ENCODE results near the gene UBE2Z. TPM values are rescaled to one million over a fixed set of nuclear protein-coding genes. Genes with fewer than 3 reads are reported as not detected.
"Not testable (repeated sequence)": the region's sequence is repeated elsewhere in the genome, so short reads cannot be mapped to it uniquely, and the experiment has no call there.

UBE2Z gene
- total and polyA plus RNA-seq, 2 experiments from 2014 or later: 85.6 to 124 TPM

DNA sequence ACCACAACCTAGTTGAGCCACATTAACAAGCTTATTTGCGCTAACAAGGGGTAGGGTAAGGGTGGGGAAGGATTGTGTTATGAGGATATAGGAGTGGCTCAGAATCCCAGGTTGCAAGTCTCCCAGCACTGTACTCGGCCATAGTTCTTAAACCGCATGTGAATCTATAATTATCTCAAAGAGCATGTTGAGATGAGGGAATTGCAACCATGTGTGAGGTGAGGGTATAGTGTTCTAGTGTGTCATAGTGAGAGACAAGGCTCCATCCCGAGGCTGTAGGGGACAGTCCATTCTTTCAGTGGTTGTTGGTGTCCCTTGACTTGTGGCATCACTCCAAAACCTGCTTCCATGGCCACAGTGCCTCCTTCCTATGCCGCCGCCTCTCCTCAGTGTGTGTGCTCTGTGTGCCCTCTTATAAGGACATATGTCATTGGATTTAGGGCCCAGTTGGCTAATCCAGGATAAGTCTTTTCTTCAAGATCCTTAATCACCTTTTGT lies 38.3 kb upstream of the UBE2Z start:
- Histone ChIP-seq H3K4me3 (no peak overlapping the region), H3K36me3 (ENCODE audit: low read depth) (peaks cover 2% of the 10 kb centered on the region; the same call in 1 of the 2 replicates), H3K9ac (no peak overlapping the region), H3K9me2 (ENCODE audit: insufficient read depth) (no peaks in the 10 kb centered on the region), H3F3A (ENCODE audit: insufficient read depth) (peaks cover 12% of the 10 kb centered on the region; the same call in 1 of the 2 replicates), H3K79me2 (ENCODE audit: insufficient read depth) (no peaks in the 10 kb centered on the region), H3K27ac (no peak overlapping the region), H4K20me1 (ENCODE audit: insufficient read depth) (no peaks in the 10 kb centered on the region), H2AFZ (no peak overlapping the region), H3K4me1 (ENCODE audit: insufficient read depth) (no peaks in the 10 kb centered on the region), H3K27me3 (replicated peaks; ENCODE audit: insufficient read depth) (no peaks in the 10 kb centered on the region), H3K4me2 (ENCODE audit: unreplicated experiment) (no peak overlapping the region), H3K9me3 (ENCODE audit: low read depth) (no peaks in the 10 kb centered on the region)
- 59 to 63% methylated on average over 6 of the region's 6 CpGs for WGBS, 2 experiments (ENCODE audit: low coverage in 1 of 2, low lambda C conversion rate in 2 of 2, missing lambda C conversion rate in 2 of 2)
- TF ChIP-seq EZH2 (IDR thresholded peaks at IDR 0.05; ENCODE audit: insufficient read depth, poor library complexity, severe bottlenecking): no peak
- TF ChIP-seq EZH2phosphoT487 (IDR thresholded peaks at IDR 0.05; ENCODE audit: insufficient read depth, low read depth): no peak
- no peak for DNase-seq
- in situ Hi-C loops (cut with MboI): loop anchor here (10.0 kb wide), 1 partner anchor 195 kb away; no protein-coding TSS in a partner anchor

DNA sequence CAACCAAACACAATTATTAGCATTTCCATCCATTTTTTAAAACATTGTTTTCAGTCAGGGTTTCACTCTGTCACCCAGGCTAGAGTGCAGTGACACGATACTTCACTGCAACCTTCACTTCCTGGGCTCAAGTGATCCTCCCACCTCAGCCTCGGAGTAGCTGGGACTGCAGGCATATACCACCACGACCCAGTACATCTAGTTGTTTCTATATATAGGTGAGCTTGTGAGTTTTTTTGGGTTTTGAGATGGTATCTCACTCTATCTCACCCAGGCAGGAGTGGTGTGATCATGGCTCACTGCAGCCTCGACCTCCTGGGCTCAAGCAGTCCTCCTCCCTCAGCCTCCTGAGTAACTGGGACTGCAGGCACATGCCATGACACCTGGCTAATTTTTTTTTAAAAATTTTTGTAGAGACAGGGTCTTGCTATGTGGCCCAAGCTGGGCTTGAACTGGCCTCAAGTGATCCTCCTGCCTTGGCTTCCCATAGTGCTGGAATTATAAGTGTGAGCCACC lies 37.1 kb upstream of the UBE2Z start:
- Histone ChIP-seq H3F3A (ENCODE audit: insufficient read depth) (peaks cover 12% of the 10 kb centered on the region; the same call in 1 of the 2 replicates), H3K9me2 (ENCODE audit: insufficient read depth) (no peaks in the 10 kb centered on the region), H3K79me2 (ENCODE audit: insufficient read depth) (no peaks in the 10 kb centered on the region), H2AFZ (no peak overlapping the region), H3K9me3 (ENCODE audit: low read depth) (no peaks in the 10 kb centered on the region), H3K4me3 (no peak overlapping the region), H3K36me3 (ENCODE audit: low read depth) (no peaks in the 10 kb centered on the region), H3K27ac (no peak overlapping the region), H3K4me2 (ENCODE audit: unreplicated experiment) (no peak overlapping the region), H3K9ac (no peak overlapping the region), H4K20me1 (ENCODE audit: insufficient read depth) (no peaks in the 10 kb centered on the region), H3K27me3 (replicated peaks; ENCODE audit: insufficient read depth) (no peaks in the 10 kb centered on the region), H3K4me1 (ENCODE audit: insufficient read depth) (no peaks in the 10 kb centered on the region)
- no peak for DNase-seq
- 58 to 76% methylated on average over 4 of the region's 4 CpGs for WGBS, 2 experiments (ENCODE audit: low coverage in 1 of 2, low lambda C conversion rate in 2 of 2, missing lambda C conversion rate in 2 of 2)
- in situ Hi-C loops (cut with MboI): loop anchor here (10.0 kb wide), 1 partner anchor 196 kb away; no protein-coding TSS in a partner anchor
- TF ChIP-seq EZH2phosphoT487 (IDR thresholded peaks at IDR 0.05; ENCODE audit: insufficient read depth, low read depth) (no peak), EZH2 (IDR thresholded peaks at IDR 0.05; ENCODE audit: insufficient read depth, poor library complexity, severe bottlenecking) (no peak)

DNA sequence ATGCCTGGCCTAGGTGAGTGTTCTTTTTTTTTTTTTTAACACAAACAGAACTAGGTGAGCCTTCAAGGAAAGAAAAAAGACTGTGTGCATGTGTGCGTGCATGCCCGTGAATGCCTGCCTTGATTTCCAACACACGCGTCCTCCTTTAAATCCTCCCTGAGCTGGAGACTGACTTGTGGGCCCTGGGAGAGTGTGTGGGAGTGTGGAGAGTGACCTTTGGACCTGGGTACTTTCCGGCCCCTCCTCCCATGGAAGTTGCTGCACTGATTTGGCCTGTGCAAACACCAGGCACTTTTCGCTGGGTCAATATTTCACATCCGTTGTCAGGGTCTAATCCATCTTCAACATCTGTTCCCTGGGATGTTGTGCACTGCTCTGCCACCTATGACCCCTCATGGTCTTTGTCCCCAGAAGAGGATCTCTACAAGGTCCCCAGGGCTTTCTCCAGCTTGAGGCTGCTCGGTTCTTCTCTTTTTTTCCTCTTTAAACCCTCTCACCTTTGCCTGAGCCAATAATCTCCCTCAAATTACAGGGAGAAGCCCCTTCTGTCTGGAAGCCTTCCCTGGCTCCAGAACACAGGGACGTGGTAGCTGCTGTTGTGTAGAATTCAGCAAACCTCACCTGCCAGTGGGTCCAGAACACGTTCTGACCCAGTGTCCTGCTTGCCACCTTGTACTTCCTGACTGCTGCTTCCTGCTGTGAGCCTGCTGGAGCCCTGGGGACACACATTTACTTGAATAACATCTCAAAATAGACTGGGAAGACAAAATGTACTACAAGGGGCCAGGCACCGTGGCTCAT lies 36.5 kb upstream of the UBE2Z start:
- no peak overlapping the region for H3K4me3 ChIP-seq
- no peaks in the 10 kb centered on the region for H3K9me2 ChIP-seq (ENCODE audit: insufficient read depth)
- no peaks in the 10 kb centered on the region for H4K20me1 ChIP-seq (ENCODE audit: insufficient read depth)
- H3K79me2 ChIP-seq (ENCODE audit: insufficient read depth): no peaks in the 10 kb centered on the region
- no peaks in the 10 kb centered on the region for H3K9me3 ChIP-seq (ENCODE audit: low read depth)
- no peak overlapping the region for H2AFZ ChIP-seq
- H3K4me1 ChIP-seq (ENCODE audit: insufficient read depth): no peaks in the 10 kb centered on the region
- H3F3A ChIP-seq (ENCODE audit: insufficient read depth): peaks cover 12% of the 10 kb centered on the region; the same call in 1 of the 2 replicates
- H3K36me3 ChIP-seq (ENCODE audit: low read depth): no peaks in the 10 kb centered on the region
- in situ Hi-C loops (cut with MboI): loop anchor here (10.0 kb wide), 1 partner anchor 197 kb away; no protein-coding TSS in a partner anchor
- no peak for TF ChIP-seq EZH2 (IDR thresholded peaks at IDR 0.05; ENCODE audit: insufficient read depth, poor library complexity, severe bottlenecking)
- no peak for TF ChIP-seq EZH2phosphoT487 (IDR thresholded peaks at IDR 0.05; ENCODE audit: insufficient read depth, low read depth)
- no peaks in the 10 kb centered on the region for H3K27me3 ChIP-seq (replicated peaks; ENCODE audit: insufficient read depth)
- 60 to 67% methylated on average over 11 of the region's 11 CpGs for WGBS, 2 experiments (ENCODE audit: low coverage in 1 of 2, low lambda C conversion rate in 2 of 2, missing lambda C conversion rate in 2 of 2)
- no peak overlapping the region for H3K27ac ChIP-seq
- H3K9ac ChIP-seq: no peak overlapping the region
- DNase-seq: no peak
- H3K4me2 ChIP-seq (ENCODE audit: unreplicated experiment): no peak overlapping the region

DNA sequence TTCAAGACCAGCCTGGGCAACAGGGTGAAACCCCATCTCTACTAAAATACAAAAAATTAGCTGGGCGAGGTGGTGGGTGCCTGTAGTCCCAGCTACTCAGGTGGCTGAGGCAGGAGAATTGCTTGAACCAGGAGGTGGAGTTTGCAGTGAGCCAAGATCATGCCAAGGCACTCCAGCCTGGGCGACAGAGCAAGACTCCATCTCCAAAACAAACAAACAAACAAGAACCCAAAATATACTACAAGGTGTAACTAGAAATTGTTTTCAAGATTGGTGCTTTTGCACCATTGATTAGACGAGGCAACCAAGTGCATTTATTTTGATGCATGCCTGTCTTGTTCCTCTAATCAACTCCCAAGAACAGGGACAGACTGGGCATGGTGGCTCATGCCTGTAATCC lies 35.8 kb upstream of the UBE2Z start:
- not testable (repeated sequence) for H3K9me3 ChIP-seq (ENCODE audit: low read depth); H3K79me2 ChIP-seq (ENCODE audit: insufficient read depth); DNase-seq; H3K9me2 ChIP-seq (ENCODE audit: insufficient read depth); H3K4me2 ChIP-seq (ENCODE audit: unreplicated experiment); H4K20me1 ChIP-seq (ENCODE audit: insufficient read depth); H3K4me1 ChIP-seq (ENCODE audit: insufficient read depth); H3K27me3 ChIP-seq (replicated peaks; ENCODE audit: insufficient read depth); H3K9ac ChIP-seq; H3K27ac ChIP-seq; H3K4me3 ChIP-seq; H3K36me3 ChIP-seq (ENCODE audit: low read depth); H2AFZ ChIP-seq
- peaks cover 12% of the 10 kb centered on the region; the same call in 1 of the 2 replicates for H3F3A ChIP-seq (ENCODE audit: insufficient read depth)
- WGBS, 2 experiments (ENCODE audit: low coverage in 1 of 2, low lambda C conversion rate in 2 of 2, missing lambda C conversion rate in 2 of 2): 56 to 60% methylated on average over 3 of the region's 3 CpGs
- in situ Hi-C loops (cut with MboI): loop anchor here (10.0 kb wide), 1 partner anchor 198 kb away; no protein-coding TSS in a partner anchor
